ENCODE results near the gene CC2D2A.

Gene CC2D2A

DNA sequence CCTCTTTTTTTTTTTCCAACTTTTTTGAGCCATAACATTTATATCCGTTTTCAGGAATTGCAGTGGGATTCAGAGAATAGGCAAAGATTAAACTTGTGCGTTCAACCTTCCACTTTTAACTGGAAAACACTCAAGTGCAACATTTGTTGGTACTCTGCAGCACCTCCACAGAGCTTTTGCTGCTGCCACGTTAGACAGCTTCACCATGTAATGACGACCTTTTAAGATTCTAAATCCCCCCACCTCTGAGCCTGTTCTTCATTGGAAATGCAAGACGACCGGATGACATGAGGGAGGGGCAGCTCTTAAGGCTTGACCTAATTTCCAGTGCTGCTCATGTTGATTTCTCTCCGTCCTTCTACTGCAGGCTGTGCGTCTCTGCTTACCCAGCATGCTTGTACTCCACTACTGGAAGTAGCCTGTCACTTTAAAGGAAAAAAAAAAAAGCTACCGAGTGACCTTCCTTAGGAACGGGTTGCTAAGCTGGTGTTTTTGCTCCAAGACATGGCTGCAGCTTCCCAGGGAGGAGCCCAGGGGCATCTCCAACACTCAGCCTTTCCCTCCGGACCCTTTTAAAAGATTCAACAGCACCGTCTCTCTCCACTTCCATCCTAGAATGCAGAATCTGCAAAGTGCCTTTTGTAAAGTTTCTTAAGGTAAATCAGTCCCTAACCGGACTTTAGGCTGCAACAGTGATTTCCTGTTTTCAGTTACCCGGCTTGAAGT lies at the start of gene CC2D2A:
Gene CC2D2A, plus strand, starts transcription at position 481 of the 726 bp plus-strand sequence. CDS start 6,051 bp downstream, outside the sequence.
- DNase-seq: no peak

DNA sequence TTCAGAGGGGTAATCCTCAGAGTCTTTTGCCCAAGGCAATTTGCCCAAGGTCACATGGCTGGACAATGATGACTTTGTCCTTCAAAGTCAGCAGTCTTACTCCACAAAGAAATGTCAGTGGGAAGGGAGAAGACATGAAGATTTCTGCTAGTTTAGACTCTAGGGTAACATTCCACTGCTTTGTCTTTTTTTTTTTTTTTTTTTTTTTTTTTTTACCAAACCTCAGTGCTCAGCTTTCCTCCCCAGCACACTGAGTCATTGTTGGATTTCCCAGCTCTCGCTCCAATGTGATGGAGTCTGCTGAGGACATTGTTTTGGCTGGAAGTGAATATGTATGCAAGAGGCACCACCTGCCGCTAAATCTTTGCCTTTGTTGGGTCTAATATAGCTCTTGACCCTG lies 49.0 kb upstream of the CC2D2A start:
- DNase-seq: no peak

- no peak for DNase-seq
Observed at GRCh38 chr4:15423285-15423711, 46.4 kb upstream of the CC2D2A start.

- DNase-seq: no peak
Observed at GRCh38 chr4:15425520-15425919, 44.2 kb upstream of the CC2D2A start.

- DNase-seq: no peak
Observed at GRCh38 chr4:15427161-15427560, 42.5 kb upstream of the CC2D2A start.

DNA sequence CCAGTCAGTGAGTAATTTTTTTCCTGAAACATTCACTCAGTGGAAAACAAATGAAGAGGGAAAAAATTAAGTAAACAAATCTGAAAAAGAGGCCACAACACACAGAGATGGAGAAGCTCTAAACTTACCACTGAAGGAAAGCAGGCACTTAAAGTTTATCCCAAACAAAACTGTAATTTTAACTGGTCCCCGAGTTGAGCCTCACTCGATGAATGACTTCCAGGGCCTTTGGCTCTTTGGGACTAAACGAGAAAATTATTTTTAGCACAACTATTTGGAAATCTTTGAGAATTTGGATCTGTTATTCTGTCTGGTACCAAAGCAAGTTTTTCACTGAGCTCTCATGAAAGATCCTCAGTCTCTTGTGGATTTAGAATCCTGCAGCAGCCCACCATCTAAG lies 42.0 kb upstream of the CC2D2A start, which contains the start of gene C1QTNF7:
Gene C1QTNF7, plus strand, starts transcription at position 333 of the 400 bp plus-strand sequence. CDS start 7,711 bp downstream, outside the sequence.
- DNase-seq: no peak

- DNase-seq: no peak
Observed at GRCh38 chr4:15428611-15429010, 41.1 kb upstream of the CC2D2A start.

- no peak for DNase-seq
Observed at GRCh38 chr4:15434091-15434490, 35.6 kb upstream of the CC2D2A start.

DNA sequence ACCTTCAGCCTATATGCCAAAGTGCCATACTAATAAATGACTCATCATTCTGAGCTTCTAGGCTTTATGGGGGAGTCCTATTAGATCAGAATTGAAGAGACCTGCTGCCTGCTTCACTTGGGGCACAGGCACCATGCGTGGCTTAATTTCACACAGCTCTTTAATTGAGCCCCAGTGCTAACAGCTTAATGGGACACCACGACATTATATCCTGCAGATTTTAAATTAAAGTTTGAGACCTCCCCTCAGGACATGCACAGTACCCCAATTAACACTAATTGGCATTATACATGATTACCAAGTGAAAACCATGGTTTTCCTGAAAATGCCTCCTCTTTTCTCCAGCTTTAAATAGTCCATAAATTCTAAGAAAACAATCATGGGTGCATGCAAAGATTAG lies 35.0 kb upstream of the CC2D2A start:
- DNase-seq: no peak

- DNase-seq: no peak
Observed at GRCh38 chr4:15436513-15436912, 33.2 kb upstream of the CC2D2A start.

DNA sequence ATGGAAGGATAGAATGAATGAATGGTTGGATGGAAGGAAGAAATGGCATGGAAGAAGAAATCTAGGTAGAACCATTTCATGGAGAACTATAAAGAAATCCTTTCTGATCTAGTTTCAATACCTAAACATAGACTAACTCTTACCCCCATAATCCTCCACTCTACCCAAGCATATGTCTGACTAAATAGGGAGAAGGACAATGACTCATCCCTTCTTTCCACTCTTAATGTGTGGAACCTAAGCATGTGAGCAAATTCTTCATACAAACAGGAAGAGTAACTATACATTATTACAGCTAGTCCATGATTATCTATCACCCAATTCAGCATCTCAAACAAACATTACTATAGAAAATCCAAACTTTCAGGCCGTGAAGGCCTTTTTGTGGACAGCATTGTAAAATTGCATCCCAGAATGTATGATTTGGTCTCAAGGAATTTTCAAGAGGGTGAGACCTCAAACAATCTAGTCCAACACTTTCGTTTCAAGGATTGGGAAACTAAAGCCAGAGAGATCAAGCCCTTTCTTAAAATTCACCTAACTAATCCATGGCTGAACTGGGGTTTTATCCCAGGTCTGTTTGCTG lies 30.6 kb upstream of the CC2D2A start:
- DNase-seq: no peak

- DNase-seq: no peak
Observed at GRCh38 chr4:15443371-15444160, 26.1 kb upstream of the CC2D2A start.

DNA sequence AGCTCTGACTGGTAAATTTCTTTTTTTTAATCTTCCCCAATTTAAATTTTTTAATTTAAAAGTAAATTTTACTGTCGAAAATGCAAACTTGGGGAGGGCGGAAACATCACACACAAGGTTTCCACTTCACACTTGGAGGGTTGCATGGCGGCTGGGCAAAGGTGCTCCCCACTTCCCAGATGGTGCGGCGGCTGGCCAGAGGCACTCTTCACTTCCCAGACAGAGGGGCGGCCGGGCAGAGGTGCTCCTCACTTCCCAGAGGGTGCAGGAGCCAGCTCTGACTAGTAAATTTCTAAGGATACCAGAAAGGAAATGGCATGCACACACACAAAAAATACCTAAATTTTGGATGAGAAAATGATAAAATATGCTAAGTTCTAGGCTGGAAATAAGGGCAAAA lies 25.4 kb upstream of the CC2D2A start:
- DNase-seq: no peak

DNA sequence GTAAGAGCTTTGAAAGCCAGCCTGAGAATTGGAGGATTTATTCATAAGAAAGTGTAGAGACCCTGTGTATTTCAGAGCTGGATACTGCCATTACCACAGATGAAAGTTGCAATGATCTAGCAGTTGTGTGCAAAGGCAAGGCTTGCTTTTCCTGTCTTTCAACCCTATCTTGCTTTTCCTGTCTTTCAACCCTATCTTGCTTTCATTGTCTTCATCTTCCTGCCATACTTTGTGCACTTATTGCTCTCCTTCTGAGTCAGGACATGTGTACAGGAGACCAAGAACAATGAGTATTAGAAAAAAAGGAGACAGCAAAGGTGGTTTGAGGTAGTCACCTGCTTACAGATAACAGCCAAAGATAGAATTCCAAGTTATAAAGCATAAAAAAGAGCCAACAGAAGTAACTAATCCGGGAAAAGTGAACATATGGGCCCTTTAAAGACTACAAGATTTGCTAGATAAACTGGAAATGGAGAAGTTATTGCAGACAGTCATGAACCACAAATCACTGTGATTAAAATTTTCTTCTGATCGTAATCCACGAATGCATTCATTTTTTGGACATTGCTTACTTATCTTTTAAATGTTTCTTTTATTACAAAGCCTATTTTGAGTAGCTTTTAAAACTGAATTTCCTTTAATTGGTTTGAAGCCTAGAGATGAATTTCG lies 24.7 kb upstream of the CC2D2A start:
- DNase-seq: no peak

- DNase-seq: no peak
Observed at GRCh38 chr4:15451181-15451865, 18.4 kb upstream of the CC2D2A start.

DNA sequence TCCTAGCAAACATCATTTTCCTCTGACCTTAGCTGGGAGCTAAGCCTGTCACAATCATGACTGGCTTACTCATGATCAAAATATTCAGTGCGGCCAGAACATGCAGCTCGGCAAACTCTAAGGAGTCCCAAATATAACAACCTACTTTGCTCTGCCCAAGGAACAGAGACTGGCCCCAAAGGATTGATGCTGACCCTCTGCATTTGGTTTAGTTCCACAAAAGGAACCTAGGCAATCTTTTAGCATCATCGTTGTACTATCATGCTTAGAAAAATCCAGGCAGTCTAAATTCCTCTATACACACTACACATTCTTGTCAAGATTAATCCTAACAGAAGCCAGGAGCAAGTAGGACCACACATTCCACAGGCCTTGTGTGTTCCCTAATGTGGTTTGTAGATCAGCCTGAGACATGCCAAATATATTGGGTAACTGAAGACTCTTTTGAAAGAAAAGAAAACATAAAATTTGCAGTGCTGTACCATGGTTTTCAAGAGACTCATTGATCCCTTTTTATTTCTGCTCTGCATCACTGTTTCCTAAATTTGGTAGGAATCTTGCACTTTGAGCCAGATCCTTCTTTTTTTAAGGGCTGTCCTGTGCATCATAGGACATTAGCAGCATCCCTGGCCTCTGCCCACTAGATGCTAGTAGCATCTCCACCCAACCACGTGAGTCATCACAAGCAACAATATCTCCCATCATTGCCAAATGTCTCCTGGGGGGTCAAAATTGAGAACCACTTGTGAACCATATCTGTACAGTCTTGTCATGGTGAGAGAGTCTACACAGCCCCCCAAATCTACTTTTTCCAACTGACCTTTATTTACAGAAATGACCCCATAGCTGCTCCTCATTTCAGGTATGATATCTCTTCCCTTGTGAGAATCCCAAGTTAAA lies 17.6 kb upstream of the CC2D2A start:
- DNase-seq: no peak

DNA sequence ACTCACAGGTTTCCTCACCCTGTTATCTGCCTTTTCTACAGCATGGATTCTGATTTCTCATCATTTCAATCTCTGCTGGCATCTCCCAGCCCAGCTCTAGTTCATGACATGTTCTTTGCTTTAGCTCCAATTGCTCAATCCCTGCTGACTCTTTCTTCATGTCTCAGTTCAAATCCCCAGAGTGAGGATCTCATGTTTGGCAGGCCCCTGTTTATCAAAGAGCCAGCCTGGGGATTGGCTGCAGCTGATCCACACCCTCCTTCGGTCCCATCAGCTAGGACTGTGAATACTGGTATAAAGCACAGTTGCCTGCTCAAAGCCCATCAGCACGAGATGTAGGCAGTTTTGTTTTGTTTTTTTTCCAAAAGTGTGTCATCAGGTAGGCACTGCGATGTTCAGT lies 14.4 kb upstream of the CC2D2A start:
- DNase-seq: no peak

- DNase-seq: no peak
Observed at GRCh38 chr4:15457406-15458201, 12.1 kb upstream of the CC2D2A start.

DNA sequence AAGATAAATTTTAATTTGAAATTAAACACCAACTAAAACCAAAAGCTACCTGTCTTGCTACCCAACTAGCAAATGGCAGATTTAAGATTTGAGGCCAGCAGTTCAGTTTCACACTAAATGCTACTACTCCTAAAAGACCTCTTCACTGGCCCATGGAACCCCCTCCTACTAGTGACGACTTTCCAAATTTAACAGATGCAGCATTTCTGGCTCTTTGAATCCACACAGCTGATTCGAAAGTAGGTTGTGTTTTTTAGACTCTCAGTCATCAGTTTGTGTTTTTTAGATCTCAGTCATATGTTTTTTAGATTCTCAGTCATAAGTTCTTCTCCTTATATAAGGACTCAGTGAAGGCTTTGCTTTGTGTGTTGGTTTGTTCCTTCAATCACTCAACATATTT lies 11.1 kb upstream of the CC2D2A start:
- no peak for DNase-seq

GRCh38 chr4:15459706-15460105 lies 10.0 kb upstream of the CC2D2A start:
- DNase-seq: no peak

GRCh38 chr4:15466596-15466995 lies 3.1 kb upstream of the CC2D2A start:
- no peak for DNase-seq

Data from activated T-cell treated with anti-CD3 and anti-CD28 coated beads for 4 hours (primary cell).